ENCODE results near the gene CHCHD6. TPM values are rescaled to one million over a fixed set of nuclear protein-coding genes. Genes with fewer than 3 reads are reported as not detected.

Gene CHCHD6
- total RNA-seq, 3 donors from 2014 or later (not counting 1 experiment from before 2014, with no cell fraction given) = 5.3 to 9.9 (median 8.3) TPM

- no peaks in the 10 kb centered on the region for H3K36me3 ChIP-seq (ENCODE audit: control insufficient read depth, insufficient read depth, low read length)
- Mint-ChIP-seq H3K36me3 (no peaks in the 10 kb centered on the region), H3K9me3 (no peaks in the 10 kb centered on the region), H3K4me3 (no peak overlapping the region), H3K27me3 (ENCODE audit: low read depth in 2 of 2) (peaks cover 7 to 12% of the 10 kb centered on the region in 2 donors), H3K4me1 (no peaks in the 10 kb centered on the region), H3K27ac (no peak overlapping the region)
- H3K4me3 ChIP-seq (ENCODE audit: low read length) = no peak overlapping the region
- no peaks in the 10 kb centered on the region for H3K4me1 ChIP-seq (ENCODE audit: control insufficient read depth, insufficient read depth, low read length)
- ATAC-seq (peak in 1 of 3 donors; percentile 10), DNase-seq (no peak)
- no peak for TF ChIP-seq CTCF (IDR thresholded peaks at IDR 0.05)
- no peak overlapping the region for H3K27ac ChIP-seq (ENCODE audit: low read length)
- no peaks in the 10 kb centered on the region for H3K9me3 ChIP-seq (ENCODE audit: control insufficient read depth, insufficient read depth, low read length)
- WGBS (ENCODE audit: insufficient coverage) = 86% methylated on average over 3 of the region's 3 CpGs
- intact Hi-C loops (cut with micrococcal nuclease) = no loop called here
- no peaks in the 10 kb centered on the region for H3K27me3 ChIP-seq (ENCODE audit: control insufficient read depth, insufficient read depth, low read length)
Observed at GRCh38 chr3:126685021-126685420, 19.0 kb upstream of the CHCHD6 start.

GRCh38 chr3:126685493-126685892 is 18.5 kb upstream of the CHCHD6 start:
- H3K27ac Mint-ChIP-seq = no peak overlapping the region
- Histone ChIP-seq H3K27me3 (ENCODE audit: control insufficient read depth, insufficient read depth, low read length) (no peaks in the 10 kb centered on the region), H3K27ac (ENCODE audit: low read length) (no peak overlapping the region), H3K4me3 (ENCODE audit: low read length) (no peak overlapping the region), H3K4me1 (ENCODE audit: control insufficient read depth, insufficient read depth, low read length) (no peaks in the 10 kb centered on the region), H3K36me3 (ENCODE audit: control insufficient read depth, insufficient read depth, low read length) (no peaks in the 10 kb centered on the region), H3K9me3 (ENCODE audit: control insufficient read depth, insufficient read depth, low read length) (no peaks in the 10 kb centered on the region)
- H3K9me3 Mint-ChIP-seq = no peaks in the 10 kb centered on the region
- H3K36me3 Mint-ChIP-seq = no peaks in the 10 kb centered on the region
- no peaks in the 10 kb centered on the region for H3K4me1 Mint-ChIP-seq
- intact Hi-C loops (cut with micrococcal nuclease) = no loop called here
- no peak overlapping the region for H3K4me3 Mint-ChIP-seq
- no peak for DNase-seq
- no peak for TF ChIP-seq CTCF (IDR thresholded peaks at IDR 0.05)
- no peak for ATAC-seq
- 71% methylated on average over 2 of the region's 2 CpGs for WGBS (ENCODE audit: insufficient coverage)
- peaks cover 7 to 14% of the 10 kb centered on the region in 2 donors for H3K27me3 Mint-ChIP-seq (ENCODE audit: low read depth in 2 of 2)

GRCh38 chr3:126691765-126692164 is 12.3 kb upstream of the CHCHD6 start:
- peaks cover 28 to 31% of the 10 kb centered on the region in 2 donors for H3K27me3 Mint-ChIP-seq (ENCODE audit: low read depth in 2 of 2)
- no peak for TF ChIP-seq CTCF (IDR thresholded peaks at IDR 0.05)
- intact Hi-C loops (cut with micrococcal nuclease) = no loop called here

GRCh38 chr3:126692858-126693257 is 11.2 kb upstream of the CHCHD6 start:
- Histone ChIP-seq H3K4me3 (ENCODE audit: low read length) (no peak overlapping the region), H3K36me3 (ENCODE audit: control insufficient read depth, insufficient read depth, low read length) (no peaks in the 10 kb centered on the region), H3K27ac (ENCODE audit: low read length) (no peak overlapping the region), H3K9me3 (ENCODE audit: control insufficient read depth, insufficient read depth, low read length) (no peaks in the 10 kb centered on the region), H3K27me3 (ENCODE audit: control insufficient read depth, insufficient read depth, low read length) (no peaks in the 10 kb centered on the region), H3K4me1 (ENCODE audit: control insufficient read depth, insufficient read depth, low read length) (no peaks in the 10 kb centered on the region)
- WGBS (ENCODE audit: insufficient coverage) = 86% methylated on average over 4 of the region's 5 CpGs
- DNase-seq (no peak), ATAC-seq (no peak)
- no peak for TF ChIP-seq CTCF (IDR thresholded peaks at IDR 0.05)
- Mint-ChIP-seq H3K27ac (no peak overlapping the region), H3K27me3 (ENCODE audit: low read depth in 2 of 2) (peaks cover 28 to 32% of the 10 kb centered on the region in 2 donors), H3K4me1 (no peaks in the 10 kb centered on the region), H3K4me3 (no peak overlapping the region), H3K36me3 (no peaks in the 10 kb centered on the region), H3K9me3 (no peaks in the 10 kb centered on the region)
- intact Hi-C loops (cut with micrococcal nuclease) = no loop called here

More at GRCh38 chr3:126691765-126692164, 12.3 kb upstream of the CHCHD6 start:
- Histone ChIP-seq H3K27ac (ENCODE audit: low read length) (no peak overlapping the region), H3K4me1 (ENCODE audit: control insufficient read depth, insufficient read depth, low read length) (no peaks in the 10 kb centered on the region), H3K4me3 (ENCODE audit: low read length) (no peak overlapping the region), H3K36me3 (ENCODE audit: control insufficient read depth, insufficient read depth, low read length) (no peaks in the 10 kb centered on the region), H3K9me3 (ENCODE audit: control insufficient read depth, insufficient read depth, low read length) (no peaks in the 10 kb centered on the region), H3K27me3 (ENCODE audit: control insufficient read depth, insufficient read depth, low read length) (no peaks in the 10 kb centered on the region)
- Mint-ChIP-seq H3K36me3 (no peaks in the 10 kb centered on the region), H3K27ac (no peak overlapping the region), H3K4me3 (no peak overlapping the region), H3K9me3 (no peaks in the 10 kb centered on the region), H3K4me1 (no peaks in the 10 kb centered on the region)
- DNase-seq (no peak), ATAC-seq (no peak)
- 93% methylated on average over 3 of the region's 4 CpGs for WGBS (ENCODE audit: insufficient coverage)
